Sciatic nerve (tissue), 2 donors: Measurements from ENCODE around the gene EXOC3L2. TPM values are rescaled to one million over a fixed set of nuclear protein-coding genes. Genes with fewer than 3 reads are reported as not detected.

Experiments
- ATAC-seq: fragments of 200-7000 bp; cut with Tn5 transposase; one replicate; pipeline ENCODE4 v1.9.1; 2020; ENCODE audit warnings: mild to moderate bottlenecking, moderate library complexity
- DNase-seq: peaks from one replicate; pipeline ENCODE4 v3.0.0-alpha.2; 2020; ENCODE audit warnings: low spot score
- intact Hi-C: fragments of 100-400 bp; cut with DNase I; formaldehyde crosslinking; loops from one replicate; pipeline ENCODE4 v1.14.2; 2022
- total RNA-seq: library from RNA; stranded (reverse); fragmentation: NEBNext Ultra II Directional; extraction: Animal tissue kit (Norgen Biotek cat#: 25700); gene quantifications from one replicate; pipeline ENCODE4 v1.2.1, GENCODE V29; 2021
- donor health status: DM: no; HTN: no; CAD: no.
- donor health status: DM: no; HTN: no; CAD: no.

Gene EXOC3L2
- total RNA-seq, 1 donor from 2014 or later, result 4.9 TPM

GRCh38 chr19:45170146-45171106 lies 74.8 kb downstream of the EXOC3L2 start:
- intact Hi-C loops, result no loop called here
- ATAC-seq (no peak), DNase-seq (no peak)

DNA sequence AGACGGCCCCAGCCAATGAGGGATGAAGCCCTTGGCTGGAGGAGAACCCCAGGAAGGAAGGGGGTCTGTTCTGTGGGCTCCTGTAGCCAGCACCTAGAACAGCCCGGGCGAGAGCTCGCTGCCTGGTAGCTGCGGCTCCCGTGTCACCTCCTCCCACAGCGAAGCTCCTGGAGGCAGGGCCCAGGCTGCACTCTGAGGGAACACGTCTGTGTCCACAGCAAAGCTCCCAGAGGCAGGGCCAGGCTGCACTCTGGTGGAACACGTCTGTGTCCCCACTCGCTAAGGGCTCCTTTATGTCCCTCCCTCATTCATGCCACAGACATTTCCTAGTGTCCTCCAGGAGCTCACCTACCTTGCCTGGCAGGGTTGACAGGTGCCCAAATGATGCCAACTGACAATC lies 75.6 kb downstream of the EXOC3L2 start:
- DNase-seq, result no peak
- ATAC-seq, result no peak
- intact Hi-C loops, result no loop called here

DNA sequence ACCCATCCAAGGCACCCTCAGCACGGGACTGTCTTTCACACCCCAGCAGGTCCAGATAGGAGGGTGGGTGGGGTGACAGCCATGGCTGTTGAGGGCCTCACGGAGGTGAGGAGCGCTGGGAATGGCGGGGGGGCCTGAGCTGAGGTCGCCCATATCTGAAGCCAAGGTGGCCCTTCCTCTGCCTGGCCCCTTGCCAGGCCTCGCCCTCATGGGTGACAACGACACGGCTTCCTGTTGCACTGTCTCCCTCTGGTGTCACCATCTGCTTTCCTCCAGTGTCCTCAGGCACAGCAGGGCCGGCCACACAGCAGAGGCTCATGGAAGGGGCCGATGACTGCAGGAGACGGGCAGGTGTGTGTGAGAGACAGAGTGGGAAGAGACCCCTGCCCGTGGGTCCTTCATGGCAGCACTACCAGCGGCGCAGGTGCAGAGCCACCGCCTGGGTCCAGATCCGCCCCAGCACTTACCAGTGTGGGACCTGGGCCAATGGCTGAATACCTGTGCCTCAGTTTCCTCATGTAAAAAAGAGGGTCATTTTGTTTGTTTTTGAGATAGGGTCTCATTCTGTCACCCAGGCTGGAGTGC lies 76.3 kb downstream of the EXOC3L2 start:
- DNase-seq (no peak), ATAC-seq (no peak)
- intact Hi-C loops, result no loop called here

DNA sequence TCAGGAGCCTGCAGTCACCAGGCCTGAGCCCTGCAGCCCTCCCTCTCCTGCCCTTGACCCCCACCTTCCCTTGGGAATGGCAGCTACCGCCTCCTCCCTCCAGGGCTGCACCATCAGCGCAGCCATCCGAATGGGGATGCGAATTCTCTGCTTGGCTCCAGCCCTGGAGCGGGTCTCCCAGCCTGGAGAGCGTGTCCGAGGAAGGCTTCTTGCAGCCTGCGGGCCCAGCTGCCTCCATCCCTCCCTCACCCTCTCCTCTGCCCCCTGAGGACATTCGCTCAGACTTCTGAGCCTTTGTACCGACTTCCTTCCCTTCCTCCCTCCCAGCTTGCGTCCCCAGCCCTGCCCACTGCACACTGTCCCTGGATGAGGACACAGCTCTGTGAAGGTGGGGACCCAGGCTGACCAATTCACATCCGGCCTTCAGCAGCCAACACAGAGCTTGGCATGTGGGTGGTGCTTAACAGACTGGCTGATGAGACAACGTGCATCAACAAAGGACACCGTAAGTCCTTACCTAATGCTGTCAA lies 78.4 kb downstream of the EXOC3L2 start:
- DNase-seq, result no peak
- intact Hi-C loops, result no loop called here
- ATAC-seq, result no peak

DNA sequence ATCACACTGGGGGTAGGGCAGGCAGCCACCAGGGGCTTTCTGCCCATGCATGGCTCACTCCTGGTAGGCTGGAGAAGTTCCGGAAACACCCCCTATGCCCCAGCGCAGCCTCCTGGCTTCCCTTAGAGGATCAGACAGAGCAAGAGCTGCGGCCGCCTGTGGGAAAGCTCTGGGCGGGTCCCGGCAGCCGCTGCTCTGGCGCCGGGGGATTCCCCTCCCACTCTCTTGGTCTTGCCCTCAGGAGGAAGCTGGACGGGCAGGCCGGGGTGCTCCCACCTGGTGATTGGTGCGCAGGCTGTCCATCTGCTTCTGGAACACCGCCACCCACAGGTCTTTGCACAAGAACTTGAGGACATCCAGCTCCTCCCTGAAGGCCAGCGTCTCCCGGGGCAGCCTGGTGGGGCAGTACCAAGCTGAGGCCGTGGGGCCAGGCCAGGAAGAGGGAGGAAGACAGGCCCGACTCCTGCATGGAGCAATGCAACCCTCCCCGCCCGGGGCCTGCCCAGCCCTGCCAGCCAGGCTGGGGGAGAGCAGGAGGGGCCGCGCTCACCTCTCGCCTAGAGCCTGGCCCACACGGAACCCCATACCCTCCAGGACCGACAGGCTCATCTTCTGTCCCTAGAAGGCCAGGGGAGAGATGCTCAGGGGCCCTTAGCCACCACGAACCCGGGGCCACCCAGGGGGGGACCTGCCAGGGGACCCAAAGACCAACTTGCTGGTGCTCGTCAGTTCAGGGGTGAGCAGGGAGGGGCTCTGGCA lies 80.5 kb downstream of the EXOC3L2 start:
- no peak for DNase-seq
- intact Hi-C loops, result no loop called here
- peak; percentile 47 for ATAC-seq

- ATAC-seq, result no peak
- no peak for DNase-seq
- intact Hi-C loops, result no loop called here
Measured at GRCh38 chr19:45163751-45164460, 81.3 kb downstream of the EXOC3L2 start.

- intact Hi-C loops, result no loop called here
- DNase-seq (no peak), ATAC-seq (no peak)
Measured at GRCh38 chr19:45163156-45163555, 82.1 kb downstream of the EXOC3L2 start.

GRCh38 chr19:45162608-45163143 lies 82.5 kb downstream of the EXOC3L2 start:
- intact Hi-C loops, result no loop called here
- ATAC-seq (no peak), DNase-seq (no peak)

Other genes starting within 250 kb of the EXOC3L2 start
- gene RELB, start 243.9 kb downstream of the EXOC3L2 start, total RNA-seq, result 27.4 TPM
- gene CLASRP, start 206.4 kb downstream of the EXOC3L2 start, total RNA-seq, result 109 TPM
- 0.45 TPM for gene ZNF296, start 168.9 kb downstream of the EXOC3L2 start, total RNA-seq
- 8.8 TPM for gene GEMIN7, start 166.1 kb downstream of the EXOC3L2 start, total RNA-seq
- 19.3 TPM for gene PPP1R37, start 152.2 kb downstream of the EXOC3L2 start, total RNA-seq
- not detected for gene NKPD1, start 84.4 kb downstream of the EXOC3L2 start, total RNA-seq
- 20.8 TPM for gene TRAPPC6A, start 67.2 kb downstream of the EXOC3L2 start, total RNA-seq
- gene BLOC1S3, start 66.6 kb downstream of the EXOC3L2 start, total RNA-seq, result 13.0 TPM
- gene MARK4, start 5.9 kb upstream of the EXOC3L2 start, total RNA-seq, result 37.5 TPM
- gene CKM, start 77.5 kb upstream of the EXOC3L2 start, total RNA-seq, result not detected
- gene KLC3, start 95.3 kb upstream of the EXOC3L2 start, total RNA-seq, result not detected
- 17.7 TPM for gene ERCC2, start 125.2 kb upstream of the EXOC3L2 start, total RNA-seq
- gene PPP1R13L, start 159.7 kb upstream of the EXOC3L2 start, total RNA-seq, result 20.7 TPM
- 2.3 TPM for gene POLR1G, start 161.2 kb upstream of the EXOC3L2 start, total RNA-seq
- gene ERCC1, start 178.5 kb upstream of the EXOC3L2 start, total RNA-seq, result 58.6 TPM
- 3.7 TPM for gene FOSB, start 222.6 kb upstream of the EXOC3L2 start, total RNA-seq